Stimulated activated naive CD8-positive, alpha-beta T cell treated with anti-CD3 and anti-CD28 coated beads, Interleukin-15, amount 100 ng/mL, for 72 hours (primary cell): ENCODE measurements around the gene SRBD1.

Source experiments
- ATAC-seq: fragments of 150-1000 bp; cut with Tn5 transposase; 2 replicates; pipeline ENCODE4 v1.10.0; 2021; ENCODE audit warnings: mild to moderate bottlenecking, moderate library complexity
- DNase-seq, 2 donors: peaks; one replicate each; pipeline ENCODE4 v3.0.0; 2021 to 2022
- H3K27ac Mint-ChIP-seq, 2 donors: one replicate each; pipeline ENCODE4 v1.8.0; 2022; ENCODE audit warnings: mild to moderate bottlenecking in 2 of 2, mixed read lengths in 2 of 2, moderate library complexity in 2 of 2
- H3K27me3 Mint-ChIP-seq: one replicate; pipeline ENCODE4 v1.8.0; 2022; ENCODE audit warnings: mixed read lengths
- H3K4me1 Mint-ChIP-seq: one replicate; pipeline ENCODE4 v1.8.0; 2022; ENCODE audit warnings: mild to moderate bottlenecking, mixed read lengths
- H3K4me3 Mint-ChIP-seq, 2 donors: one replicate each; pipeline ENCODE4 v1.8.0; 2022; ENCODE audit warnings: mild to moderate bottlenecking in 2 of 2, mixed read lengths in 2 of 2, moderate library complexity in 1 of 2
- H3K9me3 Mint-ChIP-seq, 2 donors: one replicate each; pipeline ENCODE4 v1.8.0; 2022; ENCODE audit warnings: mixed read lengths in 2 of 2

Gene SRBD1

GRCh38 chr2:45339253-45339652 is 271.8 kb downstream of the SRBD1 start:
- H3K27ac Mint-ChIP-seq = no peak overlapping the region
- no peaks in the 10 kb centered on the region for H3K9me3 Mint-ChIP-seq
- ATAC-seq = no peak
- peaks cover under 1% of the 10 kb centered on the region for H3K27me3 Mint-ChIP-seq
- H3K4me1 Mint-ChIP-seq = no peaks in the 10 kb centered on the region
- H3K4me3 Mint-ChIP-seq = no peak overlapping the region
- no peak for DNase-seq
